Measurements from ENCODE around the gene VMP1. TPM values are rescaled to one million over a fixed set of nuclear protein-coding genes. Genes with fewer than 3 reads are reported as not detected.

Gene VMP1
- 100 to 1,000 TPM; 106 to 113 TPM for total RNA-seq
- polyA plus RNA-seq = 10 to 100 TPM; 52.9 to 81.3 TPM

DNA sequence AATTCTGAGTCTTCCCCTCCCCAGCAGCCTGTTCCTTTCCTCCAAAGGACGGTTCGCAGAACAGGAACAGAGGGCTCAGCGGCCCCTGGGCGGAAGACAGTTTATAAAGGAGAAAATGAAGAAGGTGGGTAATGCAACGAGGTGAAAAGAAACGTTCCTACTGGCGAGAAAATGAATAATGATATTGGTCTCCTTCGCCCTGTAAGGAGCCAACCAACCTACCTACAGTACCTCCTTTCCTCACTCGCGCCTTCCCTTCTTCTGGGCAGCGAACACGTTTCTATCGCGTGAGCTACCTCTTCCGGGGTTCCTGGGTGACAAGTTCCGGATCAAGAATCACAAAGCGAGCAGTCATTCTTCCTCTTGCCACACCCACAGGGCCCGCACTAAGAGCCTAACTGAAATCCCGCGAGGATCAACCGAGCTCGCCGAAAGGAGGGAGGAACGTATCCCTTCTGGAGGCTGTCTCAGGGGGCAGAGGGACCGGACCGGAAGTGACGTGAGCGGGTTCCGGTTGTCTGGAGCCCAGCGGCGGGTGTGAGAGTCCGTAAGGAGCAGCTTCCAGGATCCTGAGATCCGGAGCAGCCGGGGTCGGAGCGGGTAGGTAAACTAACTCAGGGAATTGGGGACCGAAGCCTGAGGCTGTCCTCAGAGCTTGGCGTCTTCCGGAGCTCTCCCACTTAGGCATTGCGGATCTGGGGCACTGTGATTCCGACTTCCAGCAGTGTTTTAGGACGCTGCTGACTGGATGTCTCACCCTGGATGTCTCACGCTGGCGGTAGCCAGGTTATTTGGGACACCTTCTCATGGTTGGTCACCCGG lies at the start of gene VMP1, which contains the start of gene PTRH2:
Gene VMP1, plus strand, starts transcription at position 506 of the 822 bp plus-strand sequence. CDS start 23,793 bp downstream, outside the sequence.
Gene PTRH2, minus strand, starts transcription at position 282 of the 822 bp plus-strand sequence. CDS start 9,452 bp downstream, outside the sequence.
- DNase-seq = peak; percentile 85 to 98 (median 89)
- Histone ChIP-seq H3K9me3 (ENCODE audit: control insufficient read depth in 1 of 2, low read length in 2 of 2) (no peaks in the 10 kb centered on the region), H3K36me3 (ENCODE audit: insufficient read depth, low read length) (no peaks in the 10 kb centered on the region), H3K27ac (ENCODE audit: low read depth, low read length) (peak within 1 kb of the TSS; percentile 98), H3K4me1 (ENCODE audit: insufficient read depth, low read length) (peaks cover 57% of the 10 kb centered on the region), H3K27me3 (ENCODE audit: insufficient read depth, low read length) (no peaks in the 10 kb centered on the region), H3K4me3 (ENCODE audit: low read length in 2 of 2) (peak within 1 kb of the TSS; percentile 97 to 99)
- H3K4me1 Mint-ChIP-seq = peaks cover 41 to 81% (median 54%) of the 10 kb centered on the region in 4 donors
- no peaks in the 10 kb centered on the region for H3K27me3 Mint-ChIP-seq
- ChIA-PET POLR2A (ENCODE audit: partially characterized antibody) (interaction anchor here (0.6 to 3.4 kb wide), 21 partner anchors 19 to 1700 kb away, joined by 3 to 34 read pairs (median 4); partner anchors contain the start of genes CLTC, DHX40, RNFT1 and RPS6KB1), CTCF (ENCODE audit: partially characterized antibody) (interaction anchor here (0.9 to 1.7 kb wide), 4 partner anchors 44 to 375 kb away, joined by 3 to 4 read pairs (median 4); no protein-coding TSS in a partner anchor)
- H3K4me3 Mint-ChIP-seq = peak within 1 kb of the TSS; percentile 97 to 100 (median 98)
- intact Hi-C loops (cut with micrococcal nuclease) = loop anchor here (1.0 to 2.0 kb wide), 2 partner anchors 88 to 185 kb away; partner anchors contain the start of genes CLTC, RPS6KB1 and TUBD1
- H3K36me3 Mint-ChIP-seq = peaks cover 0 to 23% of the 10 kb centered on the region in 2 donors
- H3K27ac Mint-ChIP-seq = peak within 1 kb of the TSS; percentile 97 to 100 (median 99)
- H3K9me3 Mint-ChIP-seq = no peaks in the 10 kb centered on the region

DNA sequence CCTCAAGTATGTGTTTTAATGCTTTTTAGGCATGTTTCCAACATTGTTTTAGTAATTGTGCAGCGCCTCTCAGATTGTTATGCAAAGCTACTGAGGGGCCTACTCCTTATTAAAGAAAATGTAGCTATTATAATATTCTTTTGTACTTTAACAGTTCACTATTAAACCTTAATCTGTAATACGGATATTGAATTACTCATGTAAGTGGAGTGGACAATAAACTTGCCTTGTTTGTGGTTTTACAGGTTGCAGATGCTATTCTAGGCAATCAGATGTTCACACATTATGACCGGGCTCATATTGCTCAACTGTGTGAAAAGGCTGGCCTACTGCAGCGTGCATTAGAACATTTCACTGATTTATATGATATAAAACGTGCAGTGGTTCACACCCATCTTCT lies 41.2 kb upstream of the VMP1 start:
- Mint-ChIP-seq H3K27ac (no peak overlapping the region), H3K36me3 (peaks cover 29 to 81% of the 10 kb centered on the region in 2 donors), H3K4me1 (peaks cover 6 to 17% (median 10%) of the 10 kb centered on the region in 4 donors), H3K9me3 (no peaks in the 10 kb centered on the region), H3K27me3 (no peaks in the 10 kb centered on the region), H3K4me3 (no peak overlapping the region)
- Histone ChIP-seq H3K27ac (ENCODE audit: low read depth, low read length) (no peak overlapping the region), H3K9me3 (ENCODE audit: control insufficient read depth in 1 of 2, low read length in 2 of 2) (no peaks in the 10 kb centered on the region), H3K4me3 (ENCODE audit: low read length in 2 of 2) (no peak overlapping the region), H3K4me1 (ENCODE audit: insufficient read depth, low read length) (no peaks in the 10 kb centered on the region), H3K36me3 (ENCODE audit: insufficient read depth, low read length) (peaks cover 68% of the 10 kb centered on the region), H3K27me3 (ENCODE audit: insufficient read depth, low read length) (no peaks in the 10 kb centered on the region)
- intact Hi-C loops (cut with micrococcal nuclease) = no loop called here
- ChIA-PET POLR2A (ENCODE audit: partially characterized antibody) (no interaction called here), CTCF (ENCODE audit: partially characterized antibody) (no interaction called here)
- no peak for DNase-seq

- H3K4me1 Mint-ChIP-seq = peaks cover 10 to 25% (median 12%) of the 10 kb centered on the region in 4 donors
- peaks cover 63% of the 10 kb centered on the region for H3K36me3 ChIP-seq (ENCODE audit: insufficient read depth, low read length)
- no peaks in the 10 kb centered on the region for H3K9me3 Mint-ChIP-seq
- H3K27ac Mint-ChIP-seq = peak overlapping the region in 6 of 7 donors; percentile 7 to 75 (median 50)
- no peak for DNase-seq
- intact Hi-C loops (cut with micrococcal nuclease) = no loop called here
- no peaks in the 10 kb centered on the region for H3K27me3 Mint-ChIP-seq
- no peaks in the 10 kb centered on the region for H3K27me3 ChIP-seq (ENCODE audit: insufficient read depth, low read length)
- H3K9me3 ChIP-seq (ENCODE audit: control insufficient read depth in 1 of 2, low read length in 2 of 2) = no peaks in the 10 kb centered on the region
- no peaks in the 10 kb centered on the region for H3K4me1 ChIP-seq (ENCODE audit: insufficient read depth, low read length)
- H3K4me3 ChIP-seq (ENCODE audit: low read length in 2 of 2) = no peak overlapping the region
- H3K27ac ChIP-seq (ENCODE audit: low read depth, low read length) = no peak overlapping the region
- H3K4me3 Mint-ChIP-seq = peak overlapping the region in 1 of 8 donors; percentile 13
- H3K36me3 Mint-ChIP-seq = peaks cover 30 to 78% of the 10 kb centered on the region in 2 donors
- POLR2A ChIA-PET (ENCODE audit: partially characterized antibody) = interaction anchor here (1.3 kb wide), 1 partner anchor 50 kb away, joined by 3 read pairs; no protein-coding TSS in a partner anchor
- CTCF ChIA-PET (ENCODE audit: partially characterized antibody) = interaction anchor here (0.9 kb wide), 1 partner anchor 368 kb away, joined by 3 read pairs; no protein-coding TSS in a partner anchor
Measured at GRCh38 chr17:59668816-59669215, 38.6 kb upstream of the VMP1 start.

- CTCF ChIA-PET (ENCODE audit: partially characterized antibody) = no interaction called here
- POLR2A ChIA-PET (ENCODE audit: partially characterized antibody) = interaction anchor here (1.3 kb wide), 1 partner anchor 51 kb away, joined by 3 read pairs; no protein-coding TSS in a partner anchor
- peaks cover 27 to 78% of the 10 kb centered on the region in 2 donors for H3K36me3 Mint-ChIP-seq
Measured at GRCh38 chr17:59669411-59669810, 38.0 kb upstream of the VMP1 start.

DNA sequence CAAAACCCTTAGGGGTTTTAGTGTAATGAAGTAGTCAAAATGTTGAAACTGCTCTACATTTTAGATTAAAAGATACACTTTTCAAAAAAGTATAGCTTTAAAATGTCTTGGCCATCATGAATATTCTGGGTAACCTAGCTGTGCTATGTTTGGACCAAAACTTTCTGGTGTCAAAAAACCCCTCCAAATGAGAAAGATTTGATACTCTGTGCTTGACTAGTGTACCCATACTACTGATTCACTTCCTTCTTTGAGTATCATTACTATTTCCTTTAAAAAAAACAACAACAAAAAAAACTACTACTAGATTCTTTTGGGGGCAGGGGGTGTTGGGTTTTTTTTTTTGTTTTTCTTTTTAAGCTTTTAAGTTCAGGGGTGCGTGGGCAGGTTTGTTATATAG lies 37.5 kb upstream of the VMP1 start:
- ChIA-PET CTCF (ENCODE audit: partially characterized antibody) (interaction anchor here (0.8 kb wide), 1 partner anchor 19 kb away, joined by 3 read pairs; no protein-coding TSS in a partner anchor), POLR2A (ENCODE audit: partially characterized antibody) (interaction anchor here (1.3 kb wide), 1 partner anchor 51 kb away, joined by 3 read pairs; no protein-coding TSS in a partner anchor)
- Mint-ChIP-seq H3K4me1 (peaks cover 10 to 25% (median 13%) of the 10 kb centered on the region in 4 donors), H3K9me3 (no peaks in the 10 kb centered on the region), H3K4me3 (no peak overlapping the region), H3K36me3 (peaks cover 26 to 78% of the 10 kb centered on the region in 2 donors), H3K27me3 (no peaks in the 10 kb centered on the region), H3K27ac (peak overlapping the region; percentile 55 to 85 (median 78))
- intact Hi-C loops (cut with micrococcal nuclease) = no loop called here
- no peak for DNase-seq
- H3K4me1 ChIP-seq (ENCODE audit: insufficient read depth, low read length) = no peaks in the 10 kb centered on the region
- no peak overlapping the region for H3K4me3 ChIP-seq (ENCODE audit: low read length in 2 of 2)
- no peaks in the 10 kb centered on the region for H3K9me3 ChIP-seq (ENCODE audit: control insufficient read depth in 1 of 2, low read length in 2 of 2)
- H3K27ac ChIP-seq (ENCODE audit: low read depth, low read length) = no peak overlapping the region
- H3K27me3 ChIP-seq (ENCODE audit: insufficient read depth, low read length) = no peaks in the 10 kb centered on the region
- peaks cover 63% of the 10 kb centered on the region for H3K36me3 ChIP-seq (ENCODE audit: insufficient read depth, low read length)

More at GRCh38 chr17:59669411-59669810, 38.0 kb upstream of the VMP1 start:
- no peak for DNase-seq
- Histone ChIP-seq H3K9me3 (ENCODE audit: control insufficient read depth in 1 of 2, low read length in 2 of 2) (no peaks in the 10 kb centered on the region), H3K4me1 (ENCODE audit: insufficient read depth, low read length) (no peaks in the 10 kb centered on the region), H3K36me3 (ENCODE audit: insufficient read depth, low read length) (peaks cover 63% of the 10 kb centered on the region), H3K27me3 (ENCODE audit: insufficient read depth, low read length) (no peaks in the 10 kb centered on the region), H3K27ac (ENCODE audit: low read depth, low read length) (no peak overlapping the region), H3K4me3 (ENCODE audit: low read length in 2 of 2) (no peak overlapping the region)
- H3K4me1 Mint-ChIP-seq = peaks cover 10 to 25% (median 12%) of the 10 kb centered on the region in 4 donors
- H3K27me3 Mint-ChIP-seq = no peaks in the 10 kb centered on the region
- intact Hi-C loops (cut with micrococcal nuclease) = no loop called here
- no peak overlapping the region for H3K4me3 Mint-ChIP-seq
- H3K27ac Mint-ChIP-seq = peak overlapping the region in 2 of 7 donors; percentile 50
- H3K9me3 Mint-ChIP-seq = no peaks in the 10 kb centered on the region

GRCh38 chr17:59671386-59671785 lies 36.1 kb upstream of the VMP1 start:
- Mint-ChIP-seq H3K27me3 (no peaks in the 10 kb centered on the region), H3K4me3 (no peak overlapping the region), H3K36me3 (peaks cover 30 to 75% of the 10 kb centered on the region in 2 donors), H3K9me3 (no peaks in the 10 kb centered on the region), H3K27ac (peak overlapping the region in 6 of 7 donors; percentile 36 to 89 (median 70)), H3K4me1 (peaks cover 10 to 25% (median 13%) of the 10 kb centered on the region in 4 donors)
- no peaks in the 10 kb centered on the region for H3K27me3 ChIP-seq (ENCODE audit: insufficient read depth, low read length)
- no peaks in the 10 kb centered on the region for H3K9me3 ChIP-seq (ENCODE audit: control insufficient read depth in 1 of 2, low read length in 2 of 2)
- peaks cover 65% of the 10 kb centered on the region for H3K36me3 ChIP-seq (ENCODE audit: insufficient read depth, low read length)
- no peak overlapping the region for H3K27ac ChIP-seq (ENCODE audit: low read depth, low read length)
- POLR2A ChIA-PET (ENCODE audit: partially characterized antibody) = no interaction called here
- no peak for DNase-seq
- H3K4me1 ChIP-seq (ENCODE audit: insufficient read depth, low read length) = no peaks in the 10 kb centered on the region
- H3K4me3 ChIP-seq (ENCODE audit: low read length in 2 of 2) = no peak overlapping the region
- intact Hi-C loops (cut with micrococcal nuclease) = no loop called here
- CTCF ChIA-PET (ENCODE audit: partially characterized antibody) = no interaction called here

DNA sequence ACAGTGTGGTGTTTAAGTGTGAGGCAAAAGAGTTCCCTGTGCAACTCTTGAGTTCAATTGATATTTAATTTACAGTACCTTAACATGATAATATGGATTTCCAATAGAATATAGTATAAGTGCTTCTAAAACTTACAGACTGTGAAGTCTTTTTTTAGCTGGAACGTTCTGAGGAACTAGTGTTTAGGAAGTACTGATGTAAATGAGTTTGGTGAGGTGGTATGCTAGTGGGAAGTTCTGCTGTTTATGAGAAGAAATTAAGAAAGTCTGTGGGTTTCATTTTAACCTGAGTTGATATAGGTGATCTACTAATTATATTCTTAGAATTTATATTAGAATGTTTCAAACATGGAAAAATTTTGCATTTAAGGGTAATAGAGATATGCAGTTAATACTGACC lies 32.2 kb upstream of the VMP1 start:
- CTCF ChIA-PET (ENCODE audit: partially characterized antibody) = interaction anchor here (1.1 kb wide), 1 partner anchor 178 kb away, joined by 3 read pairs; no protein-coding TSS in a partner anchor
- Mint-ChIP-seq H3K4me3 (no peak overlapping the region), H3K9me3 (no peaks in the 10 kb centered on the region), H3K27me3 (no peaks in the 10 kb centered on the region), H3K36me3 (peaks cover 47 to 79% of the 10 kb centered on the region in 2 donors), H3K4me1 (peaks cover 4 to 16% (median 8%) of the 10 kb centered on the region in 4 donors), H3K27ac (peak overlapping the region in 3 of 7 donors; percentile 14 to 73 (median 57))
- intact Hi-C loops (cut with micrococcal nuclease) = no loop called here
- Histone ChIP-seq H3K27ac (ENCODE audit: low read depth, low read length) (no peak overlapping the region), H3K36me3 (ENCODE audit: insufficient read depth, low read length) (peaks cover 79% of the 10 kb centered on the region), H3K27me3 (ENCODE audit: insufficient read depth, low read length) (no peaks in the 10 kb centered on the region), H3K9me3 (ENCODE audit: control insufficient read depth in 1 of 2, low read length in 2 of 2) (no peaks in the 10 kb centered on the region), H3K4me3 (ENCODE audit: low read length in 2 of 2) (no peak overlapping the region), H3K4me1 (ENCODE audit: insufficient read depth, low read length) (no peaks in the 10 kb centered on the region)
- no peak for DNase-seq
- POLR2A ChIA-PET (ENCODE audit: partially characterized antibody) = interaction anchor here (0.9 to 1.6 kb wide), 2 partner anchors 25 to 55 kb away, joined by 3 to 4 read pairs; partner anchors contain the start of gene CLTC

All from CD4-positive, alpha-beta memory T cell (primary cell).